ENCODE results near the gene CHCT1.
"Not testable (repeated sequence)": the region's sequence is repeated elsewhere in the genome, so short reads cannot be mapped to it uniquely, and the experiment has no call there.

Gene CHCT1

GRCh38 chr17:60396412-60396811 is 25.9 kb upstream of the CHCT1 start:
- in situ Hi-C loops (cut with MboI; ENCODE audit: low pct_unique_long_range_greater_than_20kb, low sequenced_read_pairs), result no loop called here
- DNase-seq, result no peak

- in situ Hi-C loops (cut with MboI; ENCODE audit: low pct_unique_long_range_greater_than_20kb, low sequenced_read_pairs), result no loop called here
- peak; percentile 97 for DNase-seq
These were observed 23.9 kb upstream of the CHCT1 start for GRCh38 chr17:60398227-60398959.

- in situ Hi-C loops (cut with MboI; ENCODE audit: low pct_unique_long_range_greater_than_20kb, low sequenced_read_pairs), result no loop called here
- DNase-seq, result no peak
These were observed 20.5 kb upstream of the CHCT1 start for GRCh38 chr17:60401819-60402218.

GRCh38 chr17:60403523-60403810 is 18.8 kb upstream of the CHCT1 start:
- in situ Hi-C loops (cut with MboI; ENCODE audit: low pct_unique_long_range_greater_than_20kb, low sequenced_read_pairs), result no loop called here

GRCh38 chr17:60403962-60404361 is 18.3 kb upstream of the CHCT1 start:
- in situ Hi-C loops (cut with MboI; ENCODE audit: low pct_unique_long_range_greater_than_20kb, low sequenced_read_pairs), result no loop called here
- no peak for DNase-seq

More at GRCh38 chr17:60403523-60403810, 18.8 kb upstream of the CHCT1 start:
- DNase-seq, result no peak

GRCh38 chr17:60406887-60407286 is 15.4 kb upstream of the CHCT1 start:
- in situ Hi-C loops (cut with MboI; ENCODE audit: low pct_unique_long_range_greater_than_20kb, low sequenced_read_pairs), result no loop called here
- DNase-seq, result no peak

GRCh38 chr17:60410001-60410400 is 12.3 kb upstream of the CHCT1 start:
- DNase-seq, result no peak
- in situ Hi-C loops (cut with MboI; ENCODE audit: low pct_unique_long_range_greater_than_20kb, low sequenced_read_pairs), result no loop called here

- in situ Hi-C loops (cut with MboI; ENCODE audit: low pct_unique_long_range_greater_than_20kb, low sequenced_read_pairs), result no loop called here
- no peak for DNase-seq
These were observed 9.6 kb upstream of the CHCT1 start for GRCh38 chr17:60412701-60413100.

GRCh38 chr17:60415146-60415545 is 7.1 kb upstream of the CHCT1 start:
- in situ Hi-C loops (cut with MboI; ENCODE audit: low pct_unique_long_range_greater_than_20kb, low sequenced_read_pairs), result no loop called here
- no peak for DNase-seq

GRCh38 chr17:60416368-60416925 is 5.8 kb upstream of the CHCT1 start:
- in situ Hi-C loops (cut with MboI; ENCODE audit: low pct_unique_long_range_greater_than_20kb, low sequenced_read_pairs), result no loop called here
- no peak for DNase-seq

GRCh38 chr17:60419003-60419402 is 3.3 kb upstream of the CHCT1 start:
- in situ Hi-C loops (cut with MboI; ENCODE audit: low pct_unique_long_range_greater_than_20kb, low sequenced_read_pairs); DNase-seq: not testable (repeated sequence)

GRCh38 chr17:60419875-60420274 is 2.4 kb upstream of the CHCT1 start:
- in situ Hi-C loops (cut with MboI; ENCODE audit: low pct_unique_long_range_greater_than_20kb, low sequenced_read_pairs); DNase-seq: not testable (repeated sequence)

GRCh38 chr17:60421273-60422161 is 772 bp upstream of the CHCT1 start:
- DNase-seq, result peak; percentile 85
- in situ Hi-C loops (cut with MboI; ENCODE audit: low pct_unique_long_range_greater_than_20kb, low sequenced_read_pairs), result no loop called here

- no peak for DNase-seq
- in situ Hi-C loops (cut with MboI; ENCODE audit: low pct_unique_long_range_greater_than_20kb, low sequenced_read_pairs), result no loop called here
These were observed 1.6 kb downstream of the CHCT1 start for GRCh38 chr17:60423865-60424264.

GRCh38 chr17:60425626-60426025 is 3.3 kb downstream of the CHCT1 start:
- in situ Hi-C loops (cut with MboI; ENCODE audit: low pct_unique_long_range_greater_than_20kb, low sequenced_read_pairs), result no loop called here

GRCh38 chr17:60426596-60426995 is 4.3 kb downstream of the CHCT1 start:
- no peak for DNase-seq
- in situ Hi-C loops (cut with MboI; ENCODE audit: low pct_unique_long_range_greater_than_20kb, low sequenced_read_pairs), result no loop called here

More at GRCh38 chr17:60425626-60426025, 3.3 kb downstream of the CHCT1 start:
- no peak for DNase-seq

GRCh38 chr17:60428491-60428890 is 6.2 kb downstream of the CHCT1 start:
- DNase-seq; in situ Hi-C loops (cut with MboI; ENCODE audit: low pct_unique_long_range_greater_than_20kb, low sequenced_read_pairs): not testable (repeated sequence)

GRCh38 chr17:60430561-60430960 is 8.3 kb downstream of the CHCT1 start:
- in situ Hi-C loops (cut with MboI; ENCODE audit: low pct_unique_long_range_greater_than_20kb, low sequenced_read_pairs); DNase-seq: not testable (repeated sequence)

- in situ Hi-C loops (cut with MboI; ENCODE audit: low pct_unique_long_range_greater_than_20kb, low sequenced_read_pairs), result not testable (repeated sequence)
These were observed 11.0 kb downstream of the CHCT1 start for GRCh38 chr17:60433021-60433997.

More at GRCh38 chr17:60433021-60433997, 11.0 kb downstream of the CHCT1 start:
- not testable (repeated sequence) for DNase-seq

Data from KBM-7 (cell line).